Heart left ventricle (tissue), 16 donors: ENCODE measurements around the gene HACD2. TPM values are rescaled to one million over a fixed set of nuclear protein-coding genes. Genes with fewer than 3 reads are reported as not detected.
A peak's percentile ranks its signal among the peaks of the same experiment; 100 is the strongest.

Source experiments
- ATAC-seq, 4 donors: fragments of 200-7000 bp; cut with Tn5 transposase; one replicate each; pipeline ENCODE4 v1.9.1; 2020 to 2022; ENCODE audit warnings: moderate library complexity in 4 of 4, mild to moderate bottlenecking in 3 of 4, moderate number of reproducible peaks in 1 of 4
- DNase-seq, 5 donors: peaks; one replicate each; pipeline ENCODE4 v3.0.0-alpha.2; 2020
- H3K27ac ChIP-seq, 12 donors: fragments of 200-600 bp; sonication (generic) in 4 of 12; one replicate each; pipeline versions ENCODE4 v1.5.0 to v1.8.0; 2016 to 2022; ENCODE audit warnings: mild to moderate bottlenecking in 2 of 12
- H3K27me3 ChIP-seq, 9 donors: fragments of 200-600 bp; sonication (generic) in 2 of 9; one replicate each; pipeline versions ENCODE4 v1.5.1 to v1.8.0; 2016 to 2022; ENCODE audit warnings: mild to moderate bottlenecking in 3 of 9
- H3K36me3 ChIP-seq, 9 donors: fragments of 200-600 bp; sonication (generic) in 2 of 9; one replicate each; pipeline versions ENCODE4 v1.5.0 to v1.8.0; 2018 to 2022; ENCODE audit warnings: mild to moderate bottlenecking in 2 of 9
- H3K4me1 ChIP-seq, 12 donors: fragments of 200-600 bp; sonication (generic) in 4 of 12; one replicate each; pipeline versions ENCODE4 v1.5.0 to v1.8.0; 2016 to 2022; ENCODE audit warnings: mild to moderate bottlenecking in 3 of 12
- H3K4me3 ChIP-seq, 12 donors: fragments of 200-600 bp; sonication (generic) in 4 of 12; one replicate each; pipeline versions ENCODE4 v1.5.0 to v1.8.0; 2017 to 2022; ENCODE audit warnings: mild to moderate bottlenecking in 9 of 12, moderate library complexity in 4 of 12
- H3K9me3 ChIP-seq, 12 donors: fragments of 200-600 bp; sonication (generic) in 4 of 12; one replicate each; pipeline versions ENCODE4 v1.5.0 to v1.8.0; 2016 to 2022; ENCODE audit warnings: mild to moderate bottlenecking in 1 of 12
- CTCF ChIP-seq, 12 donors: fragments of 200-600 bp; sonication (generic) in 4 of 12; IDR thresholded peaks; one replicate each; pipeline versions ENCODE4 v1.5.0 to v1.8.0; 2018 to 2022; ENCODE audit warnings: antibody characterized with exemption in 12 of 12, mild to moderate bottlenecking in 5 of 12
- POLR2A ChIP-seq, 2 donors: fragments of 450-650 bp; IDR thresholded peaks; one replicate each; pipeline ENCODE4 v1.6.1; 2017; ENCODE audit warnings: antibody characterized with exemption in 2 of 2, mild to moderate bottlenecking in 2 of 2, moderate library complexity in 2 of 2
- WGBS, 4 donors: extraction: QIAGEN DNeasy Blood & Tissue Kit in 2 of 4; methylation state at CpG; one replicate each; pipeline versions ENCODE4 v1.1.5 to v1.1.7; 2013 to 2018; 5-methylcytosine and 5-hydroxymethylcytosine counted together
- intact Hi-C, 10 donors: fragments of 100-400 bp; cut with DNase I; formaldehyde crosslinking; loops; one replicate each; pipeline versions ENCODE4 v1.11.1 to v1.14.2; 2022
- polyA plus RNA-seq, 2 donors: library from polyadenylated mRNA; stranded (reverse); fragments of 200-250 nt; gene quantifications; one replicate each; pipeline ENCODE4 v1.2.3, GENCODE V29; 2013
- total RNA-seq, 9 donors: library from RNA; depleted of rRNA in 2 of 9; stranded (reverse); fragments of >200 nt in 2 of 9; fragmentation: NEBNext Ultra II Directional in 3 of 9; extraction: Animal tissue kit (Norgen Biotek cat#: 25700) in 3 of 9; gene quantifications; one replicate each; pipeline versions ENCODE4 v1.1.0 to v1.2.4, GENCODE V29; 2016 to 2023
- donor health status: ischemic (EF 13 %, LVEDD 7.1; RV severe dilation, severe dysfunction).
- donor health status: healthy with polysubstance abuse.
- donor health status: DM: no; HTN: yes; CAD: no.
- donor health status: DM: no; HTN: no; CAD: no.
- donor health status: ischemic (EF 25% LVEDD 6.9; RV normal size, moderate dysfunction).
- donor health status: ischemic (EF 25% LVEDD 5.7; RV mildly dilated, moderate dysfunction).
- donor health status: healthy.
- donor health status: DM: yes; HTN: yes; CAD: no.
- donor health status: ischemic (EF 35%, LVEDD 5.7; RV mildly dilated, moderate dysfunction).
- donor health status: nonischemic (EF 11% LVEDD 7.7; RV severe dilation, severe dysfunction).
- donor health status: DM: yes; HTN: yes; CAD: no.
- donor health status: PGD.
- donor health status: ischemic (EF 29% LVEDD 5.4; RV normal size, mild dysfunction).
- donor health status: nonischemic (EF 23%, LVEDD 6.1; RV moderate dilation, normal function).

The HACD2 gene
- total and polyA plus RNA-seq, 11 donors = 5.6 to 23.3 (median 9.7) TPM

- WGBS, 4 donors = 25 to 53% (median 40%) methylated on average over 1 of the region's 1 CpG
- TF ChIP-seq POLR2A (IDR thresholded peaks at IDR 0.05) (no peak), CTCF (IDR thresholded peaks at IDR 0.05) (peak in 2 of 12 donors; percentile 10 to 15)
- H3K4me1 ChIP-seq = peaks cover 0 to 71% (median 17%) of the 10 kb centered on the region in 12 donors
- intact Hi-C loops = loop anchor here in 9 of 10 donors (5.0 to 10.0 kb wide), 12 partner anchors 32 to 117 kb away; no protein-coding TSS in a partner anchor
- peaks cover 0 to 37% (median 7%) of the 10 kb centered on the region in 9 donors for H3K27me3 ChIP-seq
- H3K4me3 ChIP-seq = peak overlapping the region in 11 of 12 donors; percentile 38 to 92 (median 73)
- H3K27ac ChIP-seq = peak overlapping the region in 10 of 12 donors; percentile 27 to 97 (median 95)
- DNase-seq (no peak), ATAC-seq (no peak)
- no peaks in the 10 kb centered on the region for H3K9me3 ChIP-seq
- H3K36me3 ChIP-seq = no peaks in the 10 kb centered on the region
These were observed 140.1 kb downstream of the HACD2 start for GRCh38 chr3:123444744-123445143.

GRCh38 chr3:123444023-123444422 lies 140.8 kb downstream of the HACD2 start:
- TF ChIP-seq CTCF (IDR thresholded peaks at IDR 0.05) = peak in 1 of 12 donors; percentile 23
- no peak for TF ChIP-seq POLR2A (IDR thresholded peaks at IDR 0.05)
- H3K9me3 ChIP-seq = no peaks in the 10 kb centered on the region
- WGBS, 4 donors = 31 to 37% (median 34%) methylated on average over 6 of the region's 6 CpGs
- H3K27ac ChIP-seq = peak overlapping the region in 9 of 12 donors; percentile 44 to 97 (median 96)
- peak in 2 of 5 donors; percentile 44 to 45 for DNase-seq
- peak overlapping the region in 9 of 12 donors; percentile 55 to 92 (median 77) for H3K4me3 ChIP-seq
- peaks cover 0 to 30% (median 7%) of the 10 kb centered on the region in 9 donors for H3K27me3 ChIP-seq
- H3K4me1 ChIP-seq = peaks cover 0 to 67% (median 16%) of the 10 kb centered on the region in 12 donors
- H3K36me3 ChIP-seq = no peaks in the 10 kb centered on the region
- intact Hi-C loops = loop anchor here in 1 of 10 donors (10.0 kb wide), 1 partner anchor 69 kb away; no protein-coding TSS in a partner anchor
- ATAC-seq = peak; percentile 17 to 62 (median 32)

- H3K9me3 ChIP-seq = no peaks in the 10 kb centered on the region
- intact Hi-C loops = loop anchor here in 1 of 10 donors (10.0 kb wide), 1 partner anchor 68 kb away; no protein-coding TSS in a partner anchor
- peak overlapping the region in 2 of 12 donors; percentile 4 to 9 for H3K4me3 ChIP-seq
- TF ChIP-seq CTCF (IDR thresholded peaks at IDR 0.05) = no peak
- TF ChIP-seq POLR2A (IDR thresholded peaks at IDR 0.05) = no peak
- DNase-seq (peak in 1 of 5 donors; percentile 39), ATAC-seq (peak in 3 of 4 donors; percentile 15 to 51 (median 16))
- no peaks in the 10 kb centered on the region for H3K36me3 ChIP-seq
- H3K27me3 ChIP-seq = peaks cover 0 to 20% (median 0%) of the 10 kb centered on the region in 9 donors
- peaks cover 0 to 60% (median 14%) of the 10 kb centered on the region in 12 donors for H3K4me1 ChIP-seq
- peak overlapping the region in 8 of 12 donors; percentile 42 to 97 (median 66) for H3K27ac ChIP-seq
- 57 to 64% (median 62%) methylated on average over 7 of the region's 7 CpGs for WGBS, 4 donors
These were observed 141.9 kb downstream of the HACD2 start for GRCh38 chr3:123442908-123443307.

- TF ChIP-seq POLR2A (IDR thresholded peaks at IDR 0.05) (no peak), CTCF (IDR thresholded peaks at IDR 0.05) (no peak)
- intact Hi-C loops = loop anchor here in 1 of 10 donors (10.0 kb wide), 1 partner anchor 67 kb away; no protein-coding TSS in a partner anchor
- DNase-seq = no peak
- Histone ChIP-seq H3K9me3 (no peaks in the 10 kb centered on the region), H3K27me3 (peaks cover 0 to 13% (median 0%) of the 10 kb centered on the region in 9 donors), H3K4me3 (no peak overlapping the region), H3K4me1 (peaks cover 0 to 67% (median 15%) of the 10 kb centered on the region in 12 donors), H3K36me3 (no peaks in the 10 kb centered on the region), H3K27ac (peak overlapping the region in 8 of 12 donors; percentile 42 to 97 (median 66))
- no peak for ATAC-seq
- WGBS, 4 donors = 54 to 70% (median 65%) methylated on average over 3 to 9 of the region's 9 CpGs
These were observed 142.7 kb downstream of the HACD2 start for GRCh38 chr3:123442125-123442524.
